Osteocyte (in vitro differentiated cells): ENCODE data around the gene PLCB3. TPM values are rescaled to one million over a fixed set of nuclear protein-coding genes. Genes with fewer than 3 reads are reported as not detected.
A peak's percentile ranks its signal among the peaks of the same experiment; 100 is the strongest.

ENCODE experiments used
- DNase-seq: peaks from one replicate; pipeline ENCODE4 v3.0.0; 2021; ENCODE audit warnings: mixed read lengths; ENCODE audit not compliant: unreplicated experiment; ENCODE audit errors: extremely low spot score
- H3K27ac Mint-ChIP-seq: one replicate; pipeline ENCODE4 v1.8.0; 2021; ENCODE audit warnings: mild to moderate bottlenecking, mixed read lengths; ENCODE audit not compliant: unreplicated experiment
- H3K27me3 Mint-ChIP-seq: one replicate; pipeline ENCODE4 v1.8.0; 2021; ENCODE audit warnings: mixed read lengths; ENCODE audit not compliant: unreplicated experiment
- H3K36me3 Mint-ChIP-seq: one replicate; pipeline ENCODE4 v1.8.0; 2021; ENCODE audit warnings: mixed read lengths; ENCODE audit not compliant: unreplicated experiment
- H3K4me1 Mint-ChIP-seq: one replicate; pipeline ENCODE4 v1.8.0; 2021; ENCODE audit warnings: mixed read lengths; ENCODE audit not compliant: unreplicated experiment
- H3K4me3 Mint-ChIP-seq: one replicate; pipeline ENCODE4 v1.8.0; 2021; ENCODE audit warnings: mild to moderate bottlenecking, moderate library complexity, mixed read lengths; ENCODE audit not compliant: unreplicated experiment
- H3K9me3 Mint-ChIP-seq: one replicate; pipeline ENCODE4 v1.8.0; 2021; ENCODE audit warnings: mixed read lengths; ENCODE audit not compliant: unreplicated experiment
- total RNA-seq: library from RNA; stranded (reverse); gene quantifications from 2 replicates; pipeline ENCODE4 v1.2.1, GENCODE V29; 2021
- TF ChIP-seq, protein P1 (sequence below): fragments of 200-600 bp; sonication (generic); IDR thresholded peaks from 2 replicates; pipeline ENCODE4 v1.5.0; 2021; ENCODE audit warnings: antibody characterized with exemption, mild to moderate bottlenecking, moderate library complexity

PLCB3 gene
- total RNA-seq, 1 donor from 2014 or later: 32.0 TPM

DNA sequence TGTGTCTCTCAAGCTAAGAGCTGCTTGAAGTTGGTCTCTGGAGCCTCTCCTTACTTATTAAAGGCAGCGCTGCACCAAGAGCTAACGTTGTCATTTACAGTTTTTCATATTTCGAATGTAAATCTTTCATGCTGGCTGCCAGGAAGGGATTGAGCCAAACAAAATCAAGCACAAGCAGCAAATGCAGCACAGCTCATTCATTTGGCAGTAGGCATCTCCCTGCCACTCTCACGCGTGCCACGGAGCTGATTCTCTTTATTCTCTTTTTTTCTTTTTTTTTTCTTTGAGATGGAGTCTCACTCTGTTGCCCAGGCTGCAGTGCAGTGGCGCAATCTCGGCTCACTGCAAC is 18.4 kb upstream of the PLCB3 start:
- Mint-ChIP-seq H3K27ac (no peak overlapping the region), H3K36me3 (peaks cover 2% of the 10 kb centered on the region), H3K4me3 (peak overlapping the region; percentile 40), H3K4me1 (peaks cover 46% of the 10 kb centered on the region), H3K27me3 (no peaks in the 10 kb centered on the region), H3K9me3 (no peaks in the 10 kb centered on the region)
- DNase-seq: no peak
- TF ChIP-seq, protein P1, sequence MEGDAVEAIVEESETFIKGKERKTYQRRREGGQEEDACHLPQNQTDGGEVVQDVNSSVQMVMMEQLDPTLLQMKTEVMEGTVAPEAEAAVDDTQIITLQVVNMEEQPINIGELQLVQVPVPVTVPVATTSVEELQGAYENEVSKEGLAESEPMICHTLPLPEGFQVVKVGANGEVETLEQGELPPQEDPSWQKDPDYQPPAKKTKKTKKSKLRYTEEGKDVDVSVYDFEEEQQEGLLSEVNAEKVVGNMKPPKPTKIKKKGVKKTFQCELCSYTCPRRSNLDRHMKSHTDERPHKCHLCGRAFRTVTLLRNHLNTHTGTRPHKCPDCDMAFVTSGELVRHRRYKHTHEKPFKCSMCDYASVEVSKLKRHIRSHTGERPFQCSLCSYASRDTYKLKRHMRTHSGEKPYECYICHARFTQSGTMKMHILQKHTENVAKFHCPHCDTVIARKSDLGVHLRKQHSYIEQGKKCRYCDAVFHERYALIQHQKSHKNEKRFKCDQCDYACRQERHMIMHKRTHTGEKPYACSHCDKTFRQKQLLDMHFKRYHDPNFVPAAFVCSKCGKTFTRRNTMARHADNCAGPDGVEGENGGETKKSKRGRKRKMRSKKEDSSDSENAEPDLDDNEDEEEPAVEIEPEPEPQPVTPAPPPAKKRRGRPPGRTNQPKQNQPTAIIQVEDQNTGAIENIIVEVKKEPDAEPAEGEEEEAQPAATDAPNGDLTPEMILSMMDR: no peak

DNA sequence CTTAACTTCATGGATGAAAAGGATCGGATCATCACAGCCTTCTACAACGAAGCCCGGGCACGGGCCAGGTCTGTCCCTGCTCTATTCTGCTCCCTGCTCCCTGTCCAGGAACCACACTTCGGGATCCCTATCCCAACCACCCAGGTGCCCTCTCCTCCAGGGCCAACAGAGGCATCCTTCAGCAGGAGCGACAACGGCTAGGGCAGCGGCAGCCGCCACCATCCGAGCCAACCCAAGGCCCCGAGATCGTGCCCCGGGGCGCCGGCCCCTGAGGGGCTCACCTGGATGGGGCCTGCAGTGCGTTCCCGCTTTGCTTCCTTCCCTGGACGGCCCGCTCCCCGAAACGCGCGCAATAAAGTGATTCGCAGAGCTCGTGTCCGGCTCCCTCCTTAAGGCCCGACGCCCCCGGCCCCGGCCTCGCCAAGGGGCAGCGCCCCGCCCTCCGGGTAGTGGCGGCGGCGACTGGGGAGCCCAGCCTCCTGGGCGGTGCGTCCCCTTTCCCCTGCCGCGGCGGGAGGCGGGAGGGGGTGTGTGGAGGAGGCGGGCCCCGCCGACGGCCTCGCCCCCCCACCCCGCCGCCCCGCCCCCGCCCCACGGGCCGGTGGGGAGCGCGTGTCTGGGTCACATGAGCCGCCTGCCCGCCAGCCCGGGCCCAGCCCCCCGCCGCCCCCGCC is 17.3 kb upstream of the PLCB3 start, which contains the start of gene VEGFB:
Gene VEGFB (plus strand): TSS at position 672 of the 674 bp plus-strand sequence. CDS start 250 bp downstream, outside the sequence.
- no peaks in the 10 kb centered on the region for H3K9me3 Mint-ChIP-seq
- peak within 1 kb of the TSS; percentile 57 for H3K27ac Mint-ChIP-seq
- no peak for DNase-seq
- peaks cover 44% of the 10 kb centered on the region for H3K4me1 Mint-ChIP-seq
- peaks cover 2% of the 10 kb centered on the region for H3K36me3 Mint-ChIP-seq
- TF ChIP-seq, protein P1: no peak
- H3K4me3 Mint-ChIP-seq: peak within 1 kb of the TSS; percentile 78
- H3K27me3 Mint-ChIP-seq: no peaks in the 10 kb centered on the region

DNA sequence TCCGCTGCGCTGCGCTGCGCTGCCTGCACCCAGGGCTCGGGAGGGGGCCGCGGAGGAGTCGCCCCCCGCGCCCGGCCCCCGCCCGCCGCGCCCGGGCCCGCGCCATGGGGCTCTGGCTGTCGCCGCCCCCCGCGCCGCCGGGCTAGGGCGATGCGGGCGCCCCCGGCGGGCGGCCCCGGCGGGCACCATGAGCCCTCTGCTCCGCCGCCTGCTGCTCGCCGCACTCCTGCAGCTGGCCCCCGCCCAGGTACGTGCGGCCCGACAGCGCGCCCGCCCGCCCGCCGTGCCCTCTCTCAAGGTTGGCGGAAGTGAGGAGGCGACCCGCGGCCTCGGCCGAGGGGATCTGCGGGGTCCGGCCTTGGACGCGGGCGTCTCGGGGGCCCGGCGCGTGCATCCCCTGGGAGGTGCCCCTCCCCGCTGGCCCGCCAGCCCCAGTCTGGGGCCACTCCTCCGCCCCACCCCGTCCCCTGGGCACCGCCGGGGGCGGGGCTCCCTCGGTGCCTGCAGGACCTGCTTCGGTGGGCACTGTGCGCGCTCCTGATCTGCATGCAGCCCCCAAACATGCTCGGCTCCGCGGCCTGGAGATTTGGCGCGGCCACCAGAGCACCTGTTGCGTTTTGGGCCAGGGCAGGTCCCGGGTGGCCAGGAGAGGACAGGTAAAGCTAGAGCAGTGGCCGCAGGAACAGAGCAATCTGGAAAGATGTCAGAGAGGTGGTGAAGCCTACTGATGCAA is 16.5 kb upstream of the PLCB3 start:
- Mint-ChIP-seq H3K9me3 (no peaks in the 10 kb centered on the region), H3K27me3 (no peaks in the 10 kb centered on the region), H3K36me3 (peaks cover 2% of the 10 kb centered on the region), H3K27ac (peak overlapping the region; percentile 56), H3K4me3 (peak overlapping the region; percentile 78), H3K4me1 (peaks cover 36% of the 10 kb centered on the region)
- TF ChIP-seq, protein P1: no peak
- no peak for DNase-seq

DNA sequence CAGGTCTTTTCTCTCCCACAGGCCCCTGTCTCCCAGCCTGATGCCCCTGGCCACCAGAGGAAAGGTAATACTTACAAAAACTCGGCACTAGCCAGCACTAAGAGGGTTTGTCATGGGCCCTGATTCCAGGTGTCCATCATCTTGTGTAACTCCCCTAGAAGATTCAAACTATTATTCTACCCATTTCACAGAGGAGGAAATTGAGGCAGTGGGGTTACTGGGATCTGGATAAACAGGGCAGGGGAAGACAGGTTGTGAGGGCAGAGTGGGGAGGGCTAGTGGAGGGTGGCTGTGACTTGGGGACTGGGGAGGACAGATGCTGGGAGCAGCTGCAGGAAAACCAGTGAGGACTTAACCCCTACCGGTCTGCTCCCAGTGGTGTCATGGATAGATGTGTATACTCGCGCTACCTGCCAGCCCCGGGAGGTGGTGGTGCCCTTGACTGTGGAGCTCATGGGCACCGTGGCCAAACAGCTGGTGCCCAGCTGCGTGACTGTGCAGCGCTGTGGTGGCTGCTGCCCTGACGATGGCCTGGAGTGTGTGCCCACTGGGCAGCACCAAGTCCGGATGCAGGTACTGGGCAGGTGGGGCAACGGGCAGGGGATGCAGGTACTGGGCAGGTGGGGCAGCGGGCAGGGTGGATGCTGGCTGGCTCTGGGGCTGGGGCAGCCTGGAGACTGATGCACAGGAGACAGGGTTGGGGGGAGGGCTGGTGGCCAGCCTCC is 15.7 kb upstream of the PLCB3 start:
- no peaks in the 10 kb centered on the region for H3K27me3 Mint-ChIP-seq
- peak overlapping the region; percentile 56 for H3K27ac Mint-ChIP-seq
- H3K36me3 Mint-ChIP-seq: peaks cover 2% of the 10 kb centered on the region
- peak overlapping the region; percentile 78 for H3K4me3 Mint-ChIP-seq
- TF ChIP-seq, protein P1: no peak
- H3K9me3 Mint-ChIP-seq: no peaks in the 10 kb centered on the region
- no peak for DNase-seq
- peaks cover 41% of the 10 kb centered on the region for H3K4me1 Mint-ChIP-seq

DNA sequence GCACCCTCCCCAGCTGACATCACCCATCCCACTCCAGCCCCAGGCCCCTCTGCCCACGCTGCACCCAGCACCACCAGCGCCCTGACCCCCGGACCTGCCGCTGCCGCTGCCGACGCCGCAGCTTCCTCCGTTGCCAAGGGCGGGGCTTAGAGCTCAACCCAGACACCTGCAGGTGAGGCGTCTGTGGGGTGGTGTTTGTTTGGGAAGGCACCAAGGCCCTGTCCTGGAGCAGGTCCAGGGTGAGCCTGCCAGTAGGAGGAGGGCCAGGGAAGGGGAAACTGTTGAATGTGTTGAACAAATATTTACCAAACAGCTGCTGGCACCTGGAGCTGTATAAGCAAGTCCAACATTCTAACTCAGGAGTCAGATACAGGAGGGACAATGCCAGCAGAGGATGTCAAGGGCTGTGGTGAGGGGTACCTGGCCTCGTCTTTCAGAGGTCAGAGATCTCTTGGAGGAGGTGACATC is 13.8 kb upstream of the PLCB3 start:
- no peak overlapping the region for H3K4me3 Mint-ChIP-seq

More for the DNA sequence above, 13.8 kb upstream of the PLCB3 start:
- Mint-ChIP-seq H3K36me3 (peaks cover 2% of the 10 kb centered on the region), H3K27me3 (no peaks in the 10 kb centered on the region), H3K9me3 (no peaks in the 10 kb centered on the region), H3K4me1 (peaks cover 33% of the 10 kb centered on the region), H3K27ac (no peak overlapping the region)
- TF ChIP-seq, protein P1: no peak
- no peak for DNase-seq
